ENCODE results near the gene PDS5B. TPM values are rescaled to one million over a fixed set of nuclear protein-coding genes. Genes with fewer than 3 reads are reported as not detected.
"Not testable (repeated sequence)": the region's sequence is repeated elsewhere in the genome, so short reads cannot be mapped to it uniquely, and the experiment has no call there.

The PDS5B gene
- total RNA-seq, 1 donor from 2014 or later = 8.7 TPM

GRCh38 chr13:32720026-32720425 is 133.8 kb downstream of the PDS5B start:
- Histone ChIP-seq H3K36me3 (ENCODE audit: control insufficient read depth, insufficient read depth, low read length) (no peaks in the 10 kb centered on the region), H3K27me3 (ENCODE audit: control insufficient read depth, insufficient read depth, low read length) (no peaks in the 10 kb centered on the region), H3K4me3 (ENCODE audit: low read depth, low read length) (no peak overlapping the region)
- DNase-seq (ENCODE audit: low read depth) (peak; percentile 58), FAIRE-seq (no peak)
- no peak for TF ChIP-seq CTCF (IDR thresholded peaks at IDR 0.05; ENCODE audit: insufficient read depth, low read length, severe bottlenecking)

- H3K4me3 ChIP-seq (ENCODE audit: low read depth, low read length); H3K36me3 ChIP-seq (ENCODE audit: control insufficient read depth, insufficient read depth, low read length); FAIRE-seq; DNase-seq (ENCODE audit: low read depth); H3K27me3 ChIP-seq (ENCODE audit: control insufficient read depth, insufficient read depth, low read length): not testable (repeated sequence)
Measured at GRCh38 chr13:32721131-32722034, 135.1 kb downstream of the PDS5B start.

- Histone ChIP-seq H3K36me3 (ENCODE audit: control insufficient read depth, insufficient read depth, low read length) (no peaks in the 10 kb centered on the region), H3K4me3 (ENCODE audit: low read depth, low read length) (no peak overlapping the region), H3K27me3 (ENCODE audit: control insufficient read depth, insufficient read depth, low read length) (no peaks in the 10 kb centered on the region)
- DNase-seq (ENCODE audit: low read depth) = no peak
- TF ChIP-seq CTCF (IDR thresholded peaks at IDR 0.05; ENCODE audit: insufficient read depth, low read length, severe bottlenecking) = no peak
- no peak for FAIRE-seq
Measured at GRCh38 chr13:32722340-32722739, 136.1 kb downstream of the PDS5B start.

GRCh38 chr13:32723987-32724386 is 137.7 kb downstream of the PDS5B start:
- H3K27me3 ChIP-seq (ENCODE audit: control insufficient read depth, insufficient read depth, low read length) = no peaks in the 10 kb centered on the region
- no peaks in the 10 kb centered on the region for H3K36me3 ChIP-seq (ENCODE audit: control insufficient read depth, insufficient read depth, low read length)
- no peak for TF ChIP-seq CTCF (IDR thresholded peaks at IDR 0.05; ENCODE audit: insufficient read depth, low read length, severe bottlenecking)
- FAIRE-seq (no peak), DNase-seq (ENCODE audit: low read depth) (no peak)
- no peak overlapping the region for H3K4me3 ChIP-seq (ENCODE audit: low read depth, low read length)

- H3K36me3 ChIP-seq (ENCODE audit: control insufficient read depth, insufficient read depth, low read length) = no peaks in the 10 kb centered on the region
- DNase-seq (ENCODE audit: low read depth) (no peak), FAIRE-seq (no peak)
- no peak for TF ChIP-seq CTCF (IDR thresholded peaks at IDR 0.05; ENCODE audit: insufficient read depth, low read length, severe bottlenecking)
- no peak overlapping the region for H3K4me3 ChIP-seq (ENCODE audit: low read depth, low read length)
- H3K27me3 ChIP-seq (ENCODE audit: control insufficient read depth, insufficient read depth, low read length) = no peaks in the 10 kb centered on the region
Measured at GRCh38 chr13:32726374-32727037, 140.3 kb downstream of the PDS5B start.

- no peak overlapping the region for H3K4me3 ChIP-seq (ENCODE audit: low read depth, low read length)
- DNase-seq (ENCODE audit: low read depth) (no peak), FAIRE-seq (no peak)
- H3K27me3 ChIP-seq (ENCODE audit: control insufficient read depth, insufficient read depth, low read length) = no peaks in the 10 kb centered on the region
- H3K36me3 ChIP-seq (ENCODE audit: control insufficient read depth, insufficient read depth, low read length) = no peaks in the 10 kb centered on the region
- no peak for TF ChIP-seq CTCF (IDR thresholded peaks at IDR 0.05; ENCODE audit: insufficient read depth, low read length, severe bottlenecking)
Measured at GRCh38 chr13:32728327-32728726, 142.1 kb downstream of the PDS5B start.

GRCh38 chr13:32729097-32729496 is 142.8 kb downstream of the PDS5B start:
- not testable (repeated sequence) for H3K4me3 ChIP-seq (ENCODE audit: low read depth, low read length); DNase-seq (ENCODE audit: low read depth); H3K27me3 ChIP-seq (ENCODE audit: control insufficient read depth, insufficient read depth, low read length); H3K36me3 ChIP-seq (ENCODE audit: control insufficient read depth, insufficient read depth, low read length); FAIRE-seq

Data from bronchial epithelial cell (primary cell).